HepG2 (cell line): ENCODE measurements around the gene BCL2L11. TPM values are rescaled to one million over a fixed set of nuclear protein-coding genes. Genes with fewer than 3 reads are reported as not detected.

Source experiments
- ATAC-seq: fragments of 200-7000 bp; cut with Tn5 transposase; 3 replicates; pipeline ENCODE4 v1.9.1; 2020; ENCODE audit warnings: mild to moderate bottlenecking, moderate library complexity
- BruUV-seq: library from RNA; stranded (reverse); fragments of 400-500 nt; replicated peaks from 2 replicates; lab custom pipeline; 2021; lab: Mats Ljungman, UMichigan
- CTCF ChIA-PET: fragments of 300-600 bp; formaldehyde crosslinking; extraction: SDS; loops from one replicate; lab custom pipeline; 2021; ENCODE audit warnings: low total read pairs, inconsistent platforms, low intra/inter-chr PET ratio; lab: Yijun Ruan, JAX
- POLR2A ChIA-PET: fragments of 350-600 bp; sonication (Branson Sonifier 250); formaldehyde crosslinking; loops from one replicate; lab custom pipeline; 2020; ENCODE audit warnings: antibody characterized with exemption, inconsistent platforms; lab: Yijun Ruan, JAX
- DNase-seq: peaks from one replicate; pipeline ENCODE4 v3.0.0-alpha.2; 2015; ENCODE audit warnings: low spot score
- FAIRE-seq: peaks from 3 replicates; lab custom pipeline; 2011; peaks lifted over from hg19 to GRCh38; lab: Jason Lieb, UNC
- H2AFZ ChIP-seq: one replicate; pipeline ENCODE4 v1.6.1; 2011; ENCODE audit warnings: low read length, inconsistent platforms
- H3K27ac ChIP-seq: fragments of 300-600 bp; 3 replicates; pipeline ENCODE4 v1.8.0; 2011; ENCODE audit warnings: mixed run types, mild to moderate bottlenecking, mixed read lengths, low read length, inconsistent platforms; ENCODE audit not compliant: insufficient read depth; ENCODE audit errors: extremely low read length
- H3K27me3 ChIP-seq, 2 experiments: fragments of 200-600 bp in 1 of 2; 2 replicates in 1 of 2; 3 replicates in 1 of 2; pipeline versions ENCODE4 v1.6.0 to v1.8.0; 2011; ENCODE audit warnings: low read length in 2 of 2, mild to moderate bottlenecking in 2 of 2, moderate library complexity in 2 of 2, inconsistent platforms in 1 of 2; ENCODE audit not compliant: insufficient read depth in 2 of 2, control insufficient read depth in 1 of 2
- H3K36me3 ChIP-seq, 2 experiments: fragments of 200-600 bp in 1 of 2; replicated peaks in 1 of 2; 2 replicates in 1 of 2; 3 replicates in 1 of 2; pipeline versions ENCODE4 v1.5.1 to v1.8.0; 2011; ENCODE audit warnings: low read length in 2 of 2, inconsistent platforms in 1 of 2; ENCODE audit not compliant: insufficient read depth in 2 of 2, control insufficient read depth in 1 of 2
- H3K4me1 ChIP-seq: 2 replicates; pipeline ENCODE4 v1.5.1; 2012; ENCODE audit warnings: low read length, inconsistent platforms; ENCODE audit not compliant: insufficient read depth
- H3K4me2 ChIP-seq: 2 replicates; pipeline ENCODE4 v1.6.0; 2011; ENCODE audit warnings: low read depth, low read length, inconsistent platforms
- H3K4me3 ChIP-seq, 3 experiments: fragments of 200-600 bp in 1 of 3; sonication (generic), shearing (Covaris generic) in 1 of 3; replicated peaks in 1 of 3; 2 replicates each; pipeline ENCODE4 v1.5.1; 2011 to 2016; ENCODE audit warnings: low read length in 3 of 3, inconsistent platforms in 2 of 3, low read depth in 2 of 3, mild to moderate bottlenecking in 2 of 3, control low read depth in 1 of 3, mixed read lengths in 1 of 3; ENCODE audit not compliant: insufficient read depth in 1 of 3
- H3K79me2 ChIP-seq: one replicate; pipeline ENCODE4 v1.6.1; 2011; ENCODE audit warnings: low read length, inconsistent platforms; ENCODE audit not compliant: insufficient read depth
- H3K9ac ChIP-seq: 2 replicates; pipeline ENCODE4 v1.6.0; 2011; ENCODE audit warnings: mild to moderate bottlenecking, low read depth, low read length, inconsistent platforms; ENCODE audit not compliant: insufficient read depth
- H3K9me3 ChIP-seq: 2 replicates; pipeline ENCODE4 v1.5.1; 2012; ENCODE audit warnings: mild to moderate bottlenecking, low read length
- H4K20me1 ChIP-seq: 2 replicates; pipeline ENCODE4 v1.6.0; 2011; ENCODE audit warnings: inconsistent platforms, mild to moderate bottlenecking, low read length, moderate library complexity; ENCODE audit not compliant: insufficient read depth
- PCBP2 ChIP-seq: fragments of 200-400 bp; formaldehyde crosslinking; optimal IDR thresholded peaks from 2 replicates; pipeline ENCODE3; 2018; ENCODE audit warnings: low read length, low read depth; ENCODE audit not compliant: poor library complexity, severe bottlenecking
- ZSCAN9 ChIP-seq: IDR thresholded peaks from 2 replicates; pipeline ENCODE4 v1.6.1; 2016; ENCODE audit warnings: borderline replicate concordance
- WGBS: methylation state at CpG from one replicate; pipeline ENCODE4 v1.1.6; 2017; ENCODE audit warnings: low lambda C conversion rate; 5-methylcytosine and 5-hydroxymethylcytosine counted together
- in situ Hi-C: cut with HindIII; loops from 2 replicates; pipeline ENCODE4 v1.10.0; 2017; ENCODE audit warnings: low pct_unique_long_range_greater_than_20kb; ENCODE audit not compliant: extremely low pct_ligation_motif_present
- intact Hi-C: fragments of 100-400 bp; cut with micrococcal nuclease; formaldehyde crosslinking; loops from one replicate; pipeline ENCODE4 v1.10.0; 2022; ENCODE audit not compliant: unreplicated experiment
- polyA plus RNA-seq, 8 experiments: library from polyadenylated mRNA; depleted of rRNA in 3 of 8; stranded (reverse) in 7 of 8; unstranded in 1 of 8; fragments of >200 nt; fragmentation: Illumina TruSeq in 4 of 8; extraction: Trizol in 4 of 8; gene quantifications; 2 replicates each; pipeline versions ENCODE4 v1.2.1 to v1.2.3, GENCODE V29; 2011 to 2016; ENCODE audit warnings: low read depth in 4 of 8, missing spikeins in 1 of 8, mixed read lengths in 1 of 8; ENCODE audit not compliant: insufficient read depth in 1 of 8
- total RNA-seq, 5 experiments: library from RNA; depleted of rRNA; stranded (reverse); fragments of >200 nt; fragmentation: Illumina TruSeq; extraction: Trizol; gene quantifications; 2 replicates each; pipeline ENCODE4 v1.2.3, GENCODE V29; 2016; ENCODE audit warnings: low read depth in 1 of 5

Gene BCL2L11
- total and polyA plus RNA-seq, 2 of the 13 experiments (the other 11 are each of a cell fraction or from before 2014, with no cell fraction given), result 6.1 to 9.7 TPM

DNA sequence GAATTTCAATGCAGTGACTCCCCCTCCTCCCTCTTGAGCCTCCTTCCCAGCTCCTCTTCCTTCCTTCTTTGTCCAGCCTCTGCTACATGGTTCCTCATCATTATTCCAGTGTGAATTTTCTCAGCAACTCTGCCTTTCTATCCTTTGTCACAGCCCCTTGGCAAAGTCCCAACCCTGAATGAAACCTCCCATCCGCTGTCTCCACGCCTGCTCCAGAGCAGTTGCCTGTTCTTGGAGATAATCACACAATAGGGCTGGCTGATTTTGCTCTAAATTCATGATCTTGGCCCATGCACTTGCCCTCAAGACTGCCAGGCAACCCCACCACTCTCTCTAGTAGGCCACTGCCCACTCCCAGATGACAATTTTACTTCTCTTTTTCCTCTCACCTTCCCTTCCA lies 61.4 kb downstream of the BCL2L11 start:
- Histone ChIP-seq H4K20me1 (no peaks in the 10 kb centered on the region), H3K27me3 (no peaks in the 10 kb centered on the region; a peak in 1 of 5 replicates), H3K4me3 (no peak overlapping the region), H3K27ac (no peak overlapping the region), H3K4me1 (peaks cover 48% of the 10 kb centered on the region), H3K9ac (no peak overlapping the region), H3K79me2 (no peaks in the 10 kb centered on the region), H3K4me2 (no peak overlapping the region), H3K9me3 (no peaks in the 10 kb centered on the region), H3K36me3 (no peaks in the 10 kb centered on the region)
- no peak for DNase-seq
- WGBS, result 52% methylated on average over 2 of the region's 2 CpGs
- ChIA-PET CTCF (no interaction called here), POLR2A (no interaction called here)
- BruUV-seq, result no TSS peak
- no peak for FAIRE-seq
- intact Hi-C loops, result no loop called here
- no peak for ATAC-seq
- no peak for TF ChIP-seq PCBP2
- TF ChIP-seq, all 625 proteins: peak for 0
- H2AFZ ChIP-seq, result no peak overlapping the region
- in situ Hi-C loops, result no loop called here

DNA sequence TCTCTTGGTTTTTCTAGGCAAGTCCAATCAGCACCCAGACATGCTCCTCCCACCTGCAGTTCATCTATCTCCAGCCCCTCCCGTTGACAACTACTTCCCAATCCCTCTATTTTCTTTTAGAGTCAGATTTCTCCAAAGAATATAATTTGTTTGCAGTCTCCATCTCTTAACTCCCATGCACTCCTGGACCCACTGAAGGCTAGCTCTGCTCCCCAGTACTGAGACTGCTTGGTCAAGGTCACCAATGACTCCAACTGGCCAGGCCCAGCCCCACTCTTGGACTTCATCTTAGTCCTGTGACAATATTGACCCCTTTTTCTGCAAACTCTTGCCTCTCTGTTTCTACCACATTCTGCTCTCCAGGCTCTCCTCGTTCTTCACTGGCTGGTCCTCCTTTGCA lies 62.0 kb downstream of the BCL2L11 start:
- POLR2A ChIA-PET, result no interaction called here
- peaks cover 42% of the 10 kb centered on the region for H3K4me1 ChIP-seq
- no peaks in the 10 kb centered on the region for H4K20me1 ChIP-seq
- intact Hi-C loops (no loop called here), in situ Hi-C loops (no loop called here)
- WGBS, result 31% methylated on average over 2 of the region's 2 CpGs
- H3K9me3 ChIP-seq, result no peaks in the 10 kb centered on the region
- ATAC-seq (no peak), FAIRE-seq (no peak)
- no peak overlapping the region for H3K9ac ChIP-seq
- H3K4me3 ChIP-seq, result no peak overlapping the region
- no TSS peak for BruUV-seq
- H3K27me3 ChIP-seq, result no peaks in the 10 kb centered on the region; a peak in 1 of 5 replicates
- TF ChIP-seq ZSCAN9 (CRISPR knock-in tag), result no peak
- TF ChIP-seq, all 625 proteins: peak for 0
- H3K79me2 ChIP-seq, result no peaks in the 10 kb centered on the region
- no peak overlapping the region for H3K4me2 ChIP-seq
- DNase-seq, result no peak
- H3K27ac ChIP-seq, result no peak overlapping the region
- CTCF ChIA-PET, result no interaction called here
- H2AFZ ChIP-seq, result no peak overlapping the region
- no peaks in the 10 kb centered on the region for H3K36me3 ChIP-seq
